ENCODE measurements around the gene CSF3R. TPM values are rescaled to one million over a fixed set of nuclear protein-coding genes. Genes with fewer than 3 reads are reported as not detected.

Gene CSF3R
- total and polyA plus RNA-seq, 9 of the 15 experiments (the other 6 are each of a cell fraction or from before 2014, with no cell fraction given) = 0.21 to 0.86 (median 0.40) TPM; not detected in 1

DNA sequence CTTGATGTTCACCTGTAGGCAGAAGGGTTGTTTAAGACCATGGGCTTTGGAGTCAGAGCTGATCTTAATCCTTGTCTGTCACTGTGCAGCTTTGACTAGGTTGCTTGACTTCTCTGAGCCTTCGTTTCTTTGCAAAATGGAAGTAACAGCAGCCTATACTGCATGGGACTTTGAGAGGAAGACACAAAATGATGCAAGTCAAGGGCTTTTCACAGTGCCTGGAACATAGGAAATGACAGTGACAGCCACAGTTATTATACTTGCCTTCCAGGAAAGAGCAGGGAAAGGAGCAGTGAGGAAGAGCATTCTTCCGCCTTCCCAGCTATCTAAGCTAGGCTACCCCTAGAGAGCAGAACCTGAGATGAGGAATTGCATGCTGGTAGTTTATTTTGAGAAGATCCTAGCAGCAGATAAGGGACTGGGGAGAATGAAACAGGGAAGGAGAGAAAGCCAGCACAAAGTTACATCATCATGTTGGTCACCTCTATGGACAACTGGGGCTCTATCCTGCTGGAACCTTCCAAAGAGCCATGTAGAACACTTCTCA, 3.1 kb downstream of the CSF3R start (continued):
- TF ChIP-seq ZNF696 (CRISPR knock-in tag; conservative IDR thresholded peaks at IDR 0.05) = no peak
- peak; percentile 71; the same call in 1 of the 2 replicates for TF ChIP-seq MTA1 (IDR thresholded peaks at IDR 0.05; ENCODE audit: borderline replicate concordance)
- 0 out of 2 replicates have a peak, but pooled peaks have one; percentile 41 for TF ChIP-seq CBX1 (IDR thresholded peaks at IDR 0.05; ENCODE audit: low read depth)
- TF ChIP-seq BCOR (IDR thresholded peaks at IDR 0.05) = peak; percentile 97
- TF ChIP-seq, protein P1, sequence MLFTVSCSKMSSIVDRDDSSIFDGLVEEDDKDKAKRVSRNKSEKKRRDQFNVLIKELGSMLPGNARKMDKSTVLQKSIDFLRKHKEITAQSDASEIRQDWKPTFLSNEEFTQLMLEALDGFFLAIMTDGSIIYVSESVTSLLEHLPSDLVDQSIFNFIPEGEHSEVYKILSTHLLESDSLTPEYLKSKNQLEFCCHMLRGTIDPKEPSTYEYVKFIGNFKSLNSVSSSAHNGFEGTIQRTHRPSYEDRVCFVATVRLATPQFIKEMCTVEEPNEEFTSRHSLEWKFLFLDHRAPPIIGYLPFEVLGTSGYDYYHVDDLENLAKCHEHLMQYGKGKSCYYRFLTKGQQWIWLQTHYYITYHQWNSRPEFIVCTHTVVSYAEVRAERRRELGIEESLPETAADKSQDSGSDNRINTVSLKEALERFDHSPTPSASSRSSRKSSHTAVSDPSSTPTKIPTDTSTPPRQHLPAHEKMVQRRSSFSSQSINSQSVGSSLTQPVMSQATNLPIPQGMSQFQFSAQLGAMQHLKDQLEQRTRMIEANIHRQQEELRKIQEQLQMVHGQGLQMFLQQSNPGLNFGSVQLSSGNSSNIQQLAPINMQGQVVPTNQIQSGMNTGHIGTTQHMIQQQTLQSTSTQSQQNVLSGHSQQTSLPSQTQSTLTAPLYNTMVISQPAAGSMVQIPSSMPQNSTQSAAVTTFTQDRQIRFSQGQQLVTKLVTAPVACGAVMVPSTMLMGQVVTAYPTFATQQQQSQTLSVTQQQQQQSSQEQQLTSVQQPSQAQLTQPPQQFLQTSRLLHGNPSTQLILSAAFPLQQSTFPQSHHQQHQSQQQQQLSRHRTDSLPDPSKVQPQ (CRISPR knock-in tag; IDR thresholded peaks at IDR 0.05; ENCODE audit: borderline replicate concordance) = no peak
- no peak for TF ChIP-seq ZNF274 (IDR thresholded peaks at IDR 0.05; ENCODE audit: borderline replicate concordance, low read depth, low read length)
- no peak for TF ChIP-seq ZNF780A (CRISPR knock-in tag; IDR thresholded peaks at IDR 0.05)
- TF ChIP-seq CEBPG (CRISPR knock-in tag; IDR thresholded peaks at IDR 0.05) = peak; percentile 69; the same call in 1 of the 2 replicates
- peak; percentile 87 to 92 for TF ChIP-seq CEBPG (tag; conservative IDR thresholded peaks at IDR 0.05 in 1 of 2, IDR thresholded peaks at IDR 0.05 in 1 of 2)
- TF ChIP-seq POLR2AphosphoS5 (IDR thresholded peaks at IDR 0.05; ENCODE audit: control insufficient read depth, insufficient read depth, low read depth, low read length) = no peak
- no peak for TF ChIP-seq TRIM24 (IDR thresholded peaks at IDR 0.05)
- TF ChIP-seq NBN (IDR thresholded peaks at IDR 0.05; ENCODE audit: low read depth) = peak; percentile 60; the same call in 1 of the 2 replicates
- TF ChIP-seq ZNF133 (CRISPR knock-in tag; IDR thresholded peaks at IDR 0.05) = 0 out of 2 replicates have a peak, but pooled peaks have one; percentile 7
- TF ChIP-seq NFRKB (IDR thresholded peaks at IDR 0.05; ENCODE audit: low read depth) = no peak
- TF ChIP-seq, protein P2, sequence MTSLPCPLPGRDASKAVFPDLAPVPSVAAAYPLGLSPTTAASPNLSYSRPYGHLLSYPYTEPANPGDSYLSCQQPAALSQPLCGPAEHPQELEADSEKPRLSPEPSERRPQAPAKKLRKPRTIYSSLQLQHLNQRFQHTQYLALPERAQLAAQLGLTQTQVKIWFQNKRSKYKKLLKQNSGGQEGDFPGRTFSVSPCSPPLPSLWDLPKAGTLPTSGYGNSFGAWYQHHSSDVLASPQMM (CRISPR knock-in tag; IDR thresholded peaks at IDR 0.05) = no peak
- TF ChIP-seq RAD51 (IDR thresholded peaks at IDR 0.05; ENCODE audit: borderline replicate concordance, low read depth) = no peak
- TF ChIP-seq PTRF (tag; IDR thresholded peaks at IDR 0.05) = no peak
- peak in 1 of 2 experiments; percentile 34; a peak in 1 of 4 replicates for TF ChIP-seq MAZ (CRISPR knock-in tag; conservative IDR thresholded peaks at IDR 0.05 in 1 of 2, IDR thresholded peaks at IDR 0.05 in 1 of 2)
- TF ChIP-seq, protein P3, sequence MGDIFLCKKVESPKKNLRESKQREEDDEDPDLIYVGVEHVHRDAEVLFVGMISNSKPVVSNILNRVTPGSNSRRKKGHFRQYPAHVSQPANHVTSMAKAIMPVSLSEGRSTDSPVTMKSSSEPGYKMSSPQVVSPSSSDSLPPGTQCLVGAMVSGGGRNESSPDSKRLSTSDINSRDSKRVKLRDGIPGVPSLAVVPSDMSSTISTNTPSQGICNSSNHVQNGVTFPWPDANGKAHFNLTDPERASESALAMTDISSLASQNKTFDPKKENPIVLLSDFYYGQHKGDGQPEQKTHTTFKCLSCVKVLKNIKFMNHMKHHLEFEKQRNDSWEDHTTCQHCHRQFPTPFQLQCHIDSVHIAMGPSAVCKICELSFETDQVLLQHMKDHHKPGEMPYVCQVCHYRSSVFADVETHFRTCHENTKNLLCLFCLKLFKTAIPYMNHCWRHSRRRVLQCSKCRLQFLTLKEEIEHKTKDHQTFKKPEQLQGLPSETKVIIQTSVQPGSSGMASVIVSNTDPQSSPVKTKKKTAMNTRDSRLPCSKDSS (IDR thresholded peaks at IDR 0.05; ENCODE audit: low read depth, partially characterized antibody) = no peak
- no peak for TF ChIP-seq MAFF (IDR thresholded peaks at IDR 0.05; ENCODE audit: low read length)
- TF ChIP-seq ZNF311 (CRISPR knock-in tag; IDR thresholded peaks at IDR 0.05) = no peak
- no peak for TF ChIP-seq ZNF239 (CRISPR knock-in tag; IDR thresholded peaks at IDR 0.05)
- no peak for TF ChIP-seq STAG1 (CRISPR knock-in tag; IDR thresholded peaks at IDR 0.05; ENCODE audit: borderline replicate concordance)
- TF ChIP-seq CTBP1 (IDR thresholded peaks at IDR 0.05; ENCODE audit: borderline replicate concordance) = peak; percentile 80
- no peak for TF ChIP-seq ZNF197 (CRISPR knock-in tag; IDR thresholded peaks at IDR 0.05; ENCODE audit: low read depth)
- no peak for TF ChIP-seq NR2C2 (CRISPR knock-in tag; IDR thresholded peaks at IDR 0.05)
- TF ChIP-seq NR2C2 (tag; IDR thresholded peaks at IDR 0.05) = no peak

All from K562 (cell line).